Neural cell (in vitro differentiated cells): ENCODE results near the gene CDC123.

Source experiments
- CTCF ChIP-seq: fragments of 450-650 bp; IDR thresholded peaks from 2 replicates; pipeline ENCODE4 v1.5.1; 2014; ENCODE audit warnings: antibody characterized with exemption, mild to moderate bottlenecking, moderate library complexity; ENCODE audit not compliant: poor library complexity, severe bottlenecking
- REST ChIP-seq: IDR thresholded peaks from 2 replicates; pipeline ENCODE4 v1.6.1; 2012; ENCODE audit warnings: borderline replicate concordance
- SMC3 ChIP-seq: fragments of 450-650 bp; conservative IDR thresholded peaks from 2 replicates; pipeline ENCODE4 v1.6.1; 2014; ENCODE audit warnings: antibody characterized with exemption, mild to moderate bottlenecking, moderate library complexity; ENCODE audit not compliant: poor library complexity

DNA sequence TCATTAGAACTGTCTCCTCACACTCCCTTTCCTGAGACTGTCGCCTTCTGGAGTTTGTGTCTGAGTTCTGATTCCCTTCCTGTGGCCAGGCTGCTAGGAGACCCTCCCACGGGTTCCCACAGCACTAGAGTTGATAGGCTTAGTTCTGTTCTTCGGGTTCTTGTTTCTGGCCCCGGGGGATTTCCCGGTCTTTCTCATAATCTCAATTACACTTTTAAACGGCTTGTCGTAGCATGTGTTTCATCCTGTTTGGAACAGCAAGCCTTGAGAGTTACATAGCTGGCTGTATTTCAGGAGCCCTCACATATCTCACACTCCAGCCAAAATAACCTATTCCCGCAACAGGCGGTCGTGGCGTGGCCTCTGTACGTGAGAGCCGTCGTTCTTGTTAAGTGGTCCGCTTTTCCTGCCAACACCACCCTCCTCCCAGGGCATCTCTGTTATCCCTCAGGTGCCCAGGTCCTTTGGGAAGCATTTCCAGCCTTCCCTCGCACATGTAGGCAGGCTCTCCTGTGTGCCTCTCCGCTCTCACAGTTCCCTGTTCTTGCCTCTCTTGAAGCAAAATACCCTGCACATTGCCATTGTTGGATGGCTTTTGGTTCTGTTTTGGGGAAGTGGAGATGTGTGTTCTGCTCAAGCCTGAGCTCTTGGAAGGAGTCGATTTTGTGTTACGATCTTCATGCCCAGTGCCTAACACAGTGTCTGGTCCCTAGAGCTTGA, 46.0 kb downstream of the CDC123 start:
- TF ChIP-seq REST (no peak), CTCF (no peak), SMC3 (no peak)
